Forelimb muscle (tissue), 1 donor: Measurements from ENCODE around the gene BYSL. TPM values are rescaled to one million over a fixed set of nuclear protein-coding genes. Genes with fewer than 3 reads are reported as not detected.
"Not testable (repeated sequence)": the region's sequence is repeated elsewhere in the genome, so short reads cannot be mapped to it uniquely, and the experiment has no call there.

Experiments
- DNase-seq: peaks from one replicate; pipeline ENCODE4 v3.0.0-alpha.2; 2013; ENCODE audit warnings: low read depth
- polyA plus RNA-seq: library from polyadenylated mRNA; unstranded; fragments of 120-200 nt; gene quantifications from one replicate; pipeline ENCODE4 v1.2.1, GENCODE V29; 2013; ENCODE audit not compliant: insufficient read length

The BYSL gene
- polyA plus RNA-seq, 1 donor: 33.3 TPM

DNA sequence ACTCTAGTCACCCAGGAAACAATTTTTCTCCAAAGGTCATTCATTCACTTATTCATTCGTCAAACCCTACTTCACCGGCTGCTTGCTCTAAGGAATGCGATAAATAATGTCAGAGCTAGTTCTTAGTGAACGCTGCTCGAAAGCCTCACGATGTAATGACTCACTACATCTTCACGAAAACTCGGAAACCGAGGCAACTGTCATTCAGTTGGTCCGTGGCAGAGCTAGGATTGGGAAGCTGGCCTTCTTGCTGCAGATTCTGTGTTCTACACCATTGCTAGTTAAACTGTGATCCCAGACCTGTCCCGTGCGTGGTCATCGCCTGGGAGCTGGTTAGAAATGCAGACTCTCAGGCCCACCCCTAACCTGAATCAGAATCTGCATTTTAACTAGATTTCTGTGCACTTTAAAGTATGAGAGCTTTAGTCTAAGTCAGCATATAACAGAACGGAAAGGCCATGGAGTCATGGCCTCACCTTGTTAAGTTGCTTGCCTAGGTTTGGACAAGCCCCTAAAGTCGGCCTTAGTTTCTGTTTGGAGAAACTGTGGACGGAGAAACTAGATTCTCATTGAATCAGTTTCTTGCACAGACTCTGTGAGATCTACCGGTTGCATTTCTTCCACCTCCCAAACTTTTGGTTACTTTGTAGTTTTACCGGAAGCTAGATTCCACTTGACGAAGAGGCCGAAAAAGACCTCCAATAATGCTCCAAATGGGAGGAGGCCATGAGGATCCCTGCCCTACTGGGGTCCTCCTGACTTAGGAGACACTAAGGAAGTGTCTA, 21.0 kb downstream of the BYSL start:
- DNase-seq: no peak

DNA sequence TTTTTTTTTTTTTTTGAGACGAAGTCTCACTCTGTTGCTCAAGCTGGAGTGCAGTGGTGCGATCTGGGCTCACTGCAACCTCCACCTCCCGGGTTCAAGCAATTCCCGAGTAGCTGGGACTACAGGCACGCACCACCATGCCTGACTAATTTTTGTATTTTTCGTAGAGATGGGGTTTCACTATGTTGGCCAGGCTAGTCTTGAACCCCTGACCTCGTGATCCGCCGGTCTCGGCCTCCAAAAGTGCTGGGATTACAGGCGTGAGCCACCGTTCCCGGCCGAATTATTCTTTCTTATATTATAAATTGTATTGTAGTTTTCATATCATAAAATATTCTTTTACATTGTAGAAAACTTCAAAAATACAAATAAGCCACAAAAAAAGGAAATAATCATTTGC, 21.6 kb downstream of the BYSL start:
- not testable (repeated sequence) for DNase-seq

DNA sequence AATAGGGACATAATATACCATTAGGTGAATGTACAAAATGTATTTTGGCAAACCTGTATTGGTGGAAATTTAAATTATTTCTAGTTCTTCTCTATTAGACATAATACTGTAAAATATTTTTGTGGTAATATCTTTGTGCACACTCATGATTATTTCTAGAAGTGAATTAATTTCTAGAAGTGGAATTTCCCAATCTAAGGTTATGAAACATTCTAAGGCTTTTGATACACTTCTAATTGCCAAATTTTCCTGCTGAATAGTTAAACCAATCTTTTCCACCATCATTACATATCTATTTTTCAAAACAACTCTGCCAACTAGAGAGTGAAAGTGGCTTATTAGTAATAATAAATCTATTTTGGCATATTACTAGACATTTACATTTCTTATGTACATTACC, 22.2 kb downstream of the BYSL start:
- no peak for DNase-seq

DNA sequence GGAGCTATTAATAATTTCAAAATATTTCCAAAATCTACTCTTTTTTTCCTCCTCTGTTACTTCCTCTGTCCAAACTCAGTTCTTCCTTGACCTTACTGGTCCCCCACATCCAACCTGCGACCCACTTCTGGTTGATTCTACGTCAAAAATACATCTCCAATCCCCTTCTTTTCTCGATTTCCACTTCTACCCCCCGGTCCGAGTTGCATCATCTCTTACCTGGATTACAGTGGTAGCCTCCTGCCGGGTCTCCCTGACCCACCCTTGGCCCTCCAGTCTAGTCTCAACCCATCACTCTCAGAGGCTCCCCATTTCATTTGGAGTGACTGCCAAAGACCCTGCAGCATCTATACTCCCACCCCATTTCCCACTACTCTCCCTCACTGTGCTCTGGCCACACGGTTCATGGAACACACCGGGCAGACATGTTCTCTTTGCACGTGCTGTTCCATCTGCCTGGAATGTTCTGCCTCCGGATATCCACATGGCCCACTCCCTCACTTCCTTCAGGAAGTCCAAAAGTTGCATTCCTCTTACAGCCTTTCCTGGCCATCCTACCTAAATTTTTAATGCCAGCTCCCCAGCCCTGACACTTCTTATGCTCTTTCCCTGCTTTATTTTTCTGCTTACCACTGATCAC, 26.4 kb downstream of the BYSL start:
- no peak for DNase-seq

DNA sequence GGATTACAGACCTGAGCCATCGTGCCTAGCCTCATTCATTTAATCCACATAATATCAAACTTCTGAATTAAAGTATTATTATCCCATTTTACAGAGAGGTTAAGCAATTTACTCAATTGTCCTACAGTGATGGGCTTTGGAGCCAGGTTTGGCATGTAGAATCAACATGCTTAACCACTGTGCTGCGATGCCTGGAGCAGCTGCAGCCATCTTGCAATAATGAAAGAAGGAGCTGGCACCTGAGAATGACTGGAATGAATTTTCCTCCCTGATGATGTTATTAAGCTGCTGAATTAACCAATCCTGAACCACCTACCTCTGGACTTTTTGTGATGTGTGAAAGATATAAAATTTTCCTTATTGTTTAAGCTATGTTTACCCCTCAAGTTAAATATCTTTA, 33.4 kb downstream of the BYSL start:
- DNase-seq: no peak

DNA sequence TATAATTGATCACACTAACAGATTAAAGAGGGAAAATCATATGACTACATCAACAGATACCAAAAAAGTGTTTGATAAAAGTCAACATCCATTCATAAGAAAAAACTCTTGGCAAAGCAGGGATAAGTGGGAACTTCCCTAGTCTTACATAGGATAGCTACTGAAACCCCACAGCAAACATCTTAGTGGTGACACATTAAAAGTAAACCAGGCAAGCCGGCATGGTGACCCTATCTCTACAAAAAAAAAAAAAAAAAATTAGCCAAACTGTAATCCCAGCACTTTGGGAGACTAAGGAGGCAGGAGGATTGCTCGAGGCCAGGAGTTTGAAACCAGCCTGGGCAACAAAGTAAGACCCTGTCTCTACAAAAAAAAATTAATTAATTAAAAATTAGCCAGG, 34.1 kb downstream of the BYSL start:
- no peak for DNase-seq

DNA sequence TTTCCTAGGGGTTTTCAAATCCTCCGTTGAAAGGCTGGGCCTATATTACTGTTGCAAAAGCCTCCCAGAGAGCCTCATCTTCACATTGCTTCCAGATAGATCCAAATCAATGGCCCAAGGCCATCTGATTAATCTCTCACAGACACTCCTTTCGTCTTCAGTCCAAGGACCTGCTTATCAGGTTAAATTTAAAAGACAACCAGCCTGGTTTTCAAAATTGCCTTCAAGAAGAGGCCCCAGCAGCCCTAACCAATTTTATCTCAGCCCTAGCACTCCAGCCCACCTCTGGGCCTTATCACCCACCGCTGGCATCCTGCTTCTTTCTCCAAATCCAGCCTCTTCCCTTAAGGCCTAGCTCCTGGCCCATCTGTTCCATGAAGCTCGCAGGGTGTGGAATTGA, 35.8 kb downstream of the BYSL start:
- DNase-seq: no peak

DNA sequence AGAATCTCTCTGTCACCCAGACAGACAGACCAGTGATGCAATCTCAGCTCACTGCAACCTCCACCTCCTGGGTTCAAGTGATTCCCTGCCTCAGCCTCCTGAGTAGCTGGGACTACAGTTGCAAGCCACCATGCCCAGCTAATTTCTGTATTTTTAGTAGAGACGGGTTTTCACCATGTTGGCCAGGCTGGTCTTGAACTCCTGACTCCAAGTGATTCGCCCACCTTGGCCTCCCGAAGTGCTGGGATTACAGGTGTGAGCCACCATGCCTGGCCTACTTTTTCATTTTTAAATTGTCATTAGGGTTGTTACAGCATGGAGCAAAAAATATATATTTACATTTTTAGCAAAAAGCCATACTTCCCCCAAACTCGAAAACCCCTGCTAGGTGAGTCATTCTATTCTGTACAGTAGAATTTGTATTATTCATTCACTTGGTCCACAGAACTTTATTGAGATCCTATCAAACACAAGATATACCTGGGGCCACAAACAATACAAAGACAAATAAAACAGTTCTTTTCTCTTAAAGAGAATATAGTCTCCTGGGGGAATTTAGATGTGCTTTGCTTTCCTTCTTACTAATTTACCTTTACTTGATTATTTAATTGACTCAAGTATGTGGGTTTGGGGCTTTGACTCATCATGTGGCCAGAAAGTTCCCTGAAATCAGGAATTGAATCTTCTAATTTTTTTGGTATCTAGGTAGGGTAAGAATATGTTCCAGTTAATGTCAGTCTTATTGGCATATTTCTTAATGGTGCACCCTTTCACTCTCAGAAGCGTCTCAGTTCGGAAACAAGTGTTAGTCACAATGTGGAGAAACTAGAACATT, 36.9 kb downstream of the BYSL start:
- no peak for DNase-seq

DNA sequence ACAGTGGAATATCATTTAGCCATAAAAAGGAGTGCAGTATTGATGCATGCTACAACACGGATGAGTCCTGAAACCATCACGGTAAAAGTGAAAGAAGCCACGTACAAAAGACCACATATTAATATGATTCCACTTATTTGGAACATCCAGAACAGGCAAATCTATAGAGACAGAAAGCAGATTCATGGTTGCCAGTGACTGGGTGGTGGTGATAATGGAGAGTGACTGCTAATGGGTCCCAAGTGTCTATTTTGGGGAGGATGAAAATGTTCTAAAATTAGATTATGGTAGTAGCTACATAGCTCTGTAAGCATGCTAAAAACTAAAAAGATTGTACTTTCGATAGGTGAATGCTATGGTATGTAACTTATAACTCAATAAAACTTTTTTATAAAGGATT, 38.7 kb downstream of the BYSL start:
- DNase-seq: no peak

DNA sequence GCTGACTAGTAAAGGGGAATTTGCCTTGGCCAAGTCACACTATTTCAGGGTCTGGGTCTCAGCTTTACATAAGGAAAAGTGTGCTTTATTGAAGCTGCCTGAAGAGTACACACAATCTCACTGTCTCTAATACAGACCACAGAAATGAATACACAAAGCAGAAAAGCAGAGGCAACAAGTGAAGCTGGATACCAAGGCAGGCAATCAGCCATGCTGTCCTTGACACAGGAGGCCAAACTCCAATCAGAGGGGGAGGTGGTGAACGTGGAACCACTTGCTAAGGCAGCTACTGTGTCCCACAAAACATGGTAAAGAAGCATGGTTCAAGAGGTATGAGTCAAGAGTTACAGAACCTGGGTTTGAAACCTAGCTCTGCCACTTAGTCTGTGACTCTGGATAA, 42.1 kb downstream of the BYSL start:
- DNase-seq: no peak

DNA sequence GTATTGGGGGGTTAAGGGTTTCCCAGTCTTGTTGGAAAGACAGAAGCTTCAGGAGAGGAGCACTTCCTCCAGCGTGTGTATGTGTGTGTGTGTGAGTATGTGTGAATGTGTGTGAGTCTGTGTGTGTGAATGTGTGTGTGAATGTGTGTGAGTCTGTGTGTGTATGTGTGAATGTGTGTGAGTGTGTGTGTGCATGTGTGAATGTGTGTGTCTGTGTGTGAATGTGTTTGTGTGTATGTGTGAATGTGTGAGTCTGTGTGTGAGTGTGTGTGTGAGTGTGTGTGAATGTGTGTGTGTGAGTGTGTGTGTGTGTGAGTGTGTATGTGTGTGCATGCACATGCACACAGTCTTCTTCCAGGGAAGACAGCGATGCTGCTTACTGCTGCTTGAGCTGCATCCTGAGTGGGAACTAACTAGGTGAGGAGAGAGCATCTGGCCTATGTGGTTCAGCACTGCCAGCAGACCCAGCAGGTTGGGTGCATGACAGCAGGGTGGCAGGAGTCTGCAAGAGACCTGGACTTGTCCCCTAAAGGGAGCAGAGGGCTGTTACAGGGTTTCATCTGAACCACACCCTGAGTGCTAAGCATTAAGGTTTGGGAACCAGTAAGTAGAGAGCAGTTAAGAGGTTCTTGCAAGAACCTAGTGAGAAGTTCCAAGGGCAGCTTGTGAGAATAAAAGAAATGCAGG, 43.0 kb downstream of the BYSL start:
- no peak for DNase-seq

DNA sequence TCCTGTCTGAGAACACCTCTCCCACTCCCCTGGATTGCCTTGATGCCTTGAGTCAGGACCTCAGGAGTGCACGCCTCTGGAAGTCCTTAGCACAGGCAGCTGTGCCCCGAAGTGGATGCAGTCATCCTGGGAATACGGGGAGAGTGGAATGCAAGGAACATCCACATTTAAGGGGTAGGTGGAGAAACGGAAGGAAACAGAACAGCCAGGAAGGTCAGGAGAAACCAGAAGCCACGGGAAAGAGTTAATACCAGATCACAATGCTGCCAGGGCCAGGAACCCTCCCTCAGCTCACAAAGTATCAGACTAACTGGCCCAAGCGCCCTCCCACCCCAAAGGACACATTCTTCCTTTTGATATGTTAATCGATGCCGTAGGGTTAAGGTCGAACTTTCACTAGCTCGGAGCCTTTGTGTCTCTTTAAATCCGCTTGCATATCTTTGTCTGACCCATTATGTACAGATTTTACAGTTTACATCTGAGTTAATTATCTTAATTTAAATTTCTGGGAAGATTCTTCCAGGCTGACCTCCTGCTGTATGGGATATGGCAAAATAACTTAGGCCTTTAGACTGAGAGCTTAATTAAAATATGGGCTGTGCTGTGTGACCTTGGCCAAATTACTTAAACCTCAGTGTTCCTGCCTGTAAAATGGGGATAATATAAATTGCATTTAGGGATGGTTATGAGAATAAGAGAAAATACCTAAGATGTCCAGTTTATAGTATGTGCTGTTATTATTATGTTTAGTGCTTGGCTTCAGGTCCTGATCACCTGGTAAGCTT, 44.3 kb downstream of the BYSL start:
- DNase-seq: no peak

DNA sequence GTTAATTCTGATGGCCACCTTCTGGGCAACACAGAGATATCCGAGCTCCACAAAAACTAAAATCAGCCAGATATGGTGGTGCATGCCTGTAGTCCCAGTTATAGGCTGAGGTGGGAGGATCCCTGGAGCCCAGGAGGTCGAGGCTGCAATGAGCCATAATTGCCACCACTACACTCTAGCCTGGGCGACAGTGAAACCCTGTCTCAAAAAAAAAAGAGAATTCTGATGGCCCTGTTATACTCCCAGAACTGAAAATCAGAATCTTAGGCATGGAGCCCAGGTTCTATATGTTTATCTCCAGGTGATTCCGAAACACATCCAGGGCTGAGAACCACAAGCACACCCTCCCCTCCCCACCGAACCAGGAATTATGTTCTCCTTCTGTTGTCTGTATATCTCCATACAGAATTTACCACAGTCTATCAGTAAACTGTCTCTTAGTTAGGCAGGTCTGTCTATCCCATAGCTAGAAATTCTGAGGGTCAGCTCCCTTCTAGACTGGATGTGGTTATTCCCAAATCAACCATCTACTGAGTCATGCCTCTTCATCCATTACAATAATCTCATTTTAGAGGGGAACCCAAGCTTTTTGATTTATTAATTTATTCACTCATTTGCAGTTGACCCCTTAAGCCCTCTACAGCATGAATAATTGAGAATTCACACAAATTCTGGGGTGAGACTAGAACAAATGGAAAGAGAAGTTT, 45.1 kb downstream of the BYSL start:
- DNase-seq: no peak

DNA sequence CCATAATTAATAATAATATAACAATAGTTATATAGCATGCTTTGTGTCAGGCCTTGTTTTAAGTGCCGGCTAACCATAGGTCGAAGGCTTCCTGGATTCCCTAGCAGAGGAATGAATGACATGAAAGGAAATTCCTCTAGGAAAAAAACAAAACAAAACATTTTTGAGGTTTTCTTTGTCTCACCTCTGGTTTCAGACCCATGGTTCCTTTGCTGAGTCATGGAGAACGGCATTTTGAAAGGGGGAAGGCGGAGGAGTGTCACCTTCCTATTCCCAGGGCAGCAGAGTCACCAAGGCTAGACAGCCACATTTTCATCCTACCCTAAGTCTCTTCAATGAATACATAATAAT, 45.6 kb downstream of the BYSL start:
- DNase-seq: no peak

DNA sequence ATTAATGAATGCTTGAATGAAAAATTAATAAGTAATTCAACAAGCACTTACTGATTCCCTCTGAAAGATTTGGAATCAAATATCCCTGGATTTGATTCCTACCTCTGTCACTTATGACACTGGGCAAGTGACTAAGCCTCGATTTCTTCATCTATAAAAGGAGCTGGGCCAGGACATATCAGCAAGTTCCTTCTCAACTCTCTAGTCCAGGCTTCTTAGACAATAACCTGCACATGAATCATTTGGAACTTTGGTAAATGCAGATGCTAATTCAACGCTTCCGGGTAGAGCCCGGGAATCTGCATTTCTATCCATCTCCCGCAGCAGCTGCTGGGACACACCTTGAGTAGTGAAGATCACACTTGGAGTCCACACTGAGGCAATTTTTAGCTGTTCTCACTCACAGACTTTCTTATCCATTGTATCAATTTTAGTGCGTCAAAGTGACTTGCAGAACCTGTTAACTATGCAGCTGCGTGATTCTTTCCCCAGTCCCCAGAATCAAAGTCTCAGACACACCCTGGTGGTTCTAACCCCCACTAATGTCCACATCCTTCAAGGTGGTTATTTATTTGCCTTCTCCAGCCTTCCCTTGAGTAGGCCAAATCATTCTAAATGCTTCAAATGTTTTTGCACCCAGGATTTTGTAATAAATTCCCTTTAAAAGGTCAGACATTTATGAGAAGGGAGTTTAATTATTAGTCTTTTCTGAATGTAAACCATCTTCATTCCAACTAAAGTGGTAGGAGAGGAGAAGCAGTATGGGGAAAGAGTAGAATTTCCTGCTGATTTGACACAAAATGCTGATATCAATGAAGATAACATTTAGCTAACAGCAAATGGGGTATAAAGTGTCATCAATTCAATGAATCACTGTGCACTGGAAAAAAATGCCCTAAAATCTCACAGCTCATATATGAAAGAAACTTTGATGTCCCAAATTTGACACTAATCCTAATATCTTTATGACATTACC, 46.3 kb downstream of the BYSL start:
- no peak for DNase-seq

DNA sequence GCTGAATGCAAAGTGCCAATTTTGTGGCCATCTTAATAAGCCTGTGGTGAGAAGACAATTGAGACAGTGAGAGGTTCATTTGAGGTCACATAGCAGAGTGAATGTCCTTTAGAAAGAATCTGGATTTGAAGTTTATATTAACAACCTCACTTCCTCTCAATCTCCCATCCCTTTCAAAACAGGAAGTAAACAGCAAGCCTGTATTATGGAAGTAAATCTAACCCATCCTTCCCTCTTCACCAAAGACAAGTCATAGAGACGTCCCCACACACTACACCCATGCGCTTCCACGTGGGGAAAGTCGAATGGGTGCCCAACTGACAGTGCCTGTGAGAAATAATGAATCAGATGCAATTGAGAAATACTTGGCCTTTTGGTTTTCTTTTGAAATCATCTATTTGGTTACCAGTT, 49.1 kb downstream of the BYSL start:
- DNase-seq: no peak

DNA sequence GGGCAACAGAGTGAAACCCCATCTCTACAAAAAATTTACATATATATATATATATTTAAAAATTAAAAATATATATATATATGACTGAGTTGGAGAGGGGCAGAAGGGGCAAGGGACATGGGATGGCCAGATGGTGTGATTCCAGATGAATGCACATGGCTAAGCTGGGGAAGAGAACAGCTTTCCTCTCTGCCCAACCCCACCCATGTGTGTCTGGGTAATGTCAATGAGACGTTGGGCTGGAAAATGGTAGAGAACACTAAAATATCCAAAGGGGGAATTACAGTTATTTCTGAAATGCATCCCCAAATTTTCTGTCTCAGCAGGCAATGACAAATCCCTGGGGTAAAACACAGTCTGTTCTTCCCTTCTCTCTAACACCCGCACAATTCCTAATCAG, 51.5 kb downstream of the BYSL start:
- no peak for DNase-seq

DNA sequence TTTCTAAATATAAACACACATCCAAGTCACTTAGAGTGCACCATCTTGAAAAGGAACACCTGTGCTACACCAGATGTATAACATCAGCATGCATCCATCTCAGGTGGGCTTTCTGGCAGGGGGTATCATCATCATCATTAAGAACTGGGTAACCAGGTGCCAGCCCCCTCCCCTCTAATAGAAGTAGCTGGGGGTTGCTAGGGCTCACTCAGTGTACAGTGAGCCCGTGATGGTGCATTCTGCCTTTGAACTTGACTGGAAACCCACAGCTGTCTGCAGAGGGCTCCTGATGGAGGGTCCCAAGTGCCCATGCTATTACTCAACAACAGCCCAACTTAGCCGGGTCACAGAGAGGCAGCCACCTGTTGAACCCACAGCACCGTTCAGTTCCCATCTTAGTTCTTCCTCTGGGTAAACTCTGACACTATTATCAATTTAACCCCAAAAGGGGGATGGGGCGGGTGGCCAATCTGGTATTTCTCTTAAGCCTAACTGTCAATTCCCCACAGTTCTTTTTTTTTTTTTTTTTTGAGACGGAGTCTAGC, 53.1 kb downstream of the BYSL start:
- no peak for DNase-seq

DNA sequence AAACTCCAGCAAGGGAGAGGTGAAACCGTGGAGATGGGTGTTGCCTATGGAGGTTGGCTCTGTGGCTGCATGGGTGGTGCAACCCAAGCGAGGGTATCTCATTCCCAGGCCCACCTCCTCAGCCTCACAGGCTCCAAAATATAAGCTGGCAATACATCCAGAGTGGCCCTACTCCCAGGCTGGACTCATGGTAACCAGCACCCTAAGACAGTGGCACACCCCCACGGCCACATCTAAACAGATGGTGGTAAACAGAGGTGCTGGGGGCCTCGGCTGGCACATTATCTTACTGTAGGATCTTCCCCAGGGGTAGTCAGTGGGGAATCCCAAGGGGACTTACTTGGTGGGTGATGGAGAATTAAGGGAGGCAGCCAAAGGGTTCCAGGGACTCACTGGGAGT, 54.0 kb downstream of the BYSL start:
- DNase-seq: no peak
